ENCODE measurements around the gene STUM. TPM values are rescaled to one million over a fixed set of nuclear protein-coding genes. Genes with fewer than 3 reads are reported as not detected.

Gene STUM
- polyA plus RNA-seq, 1 experiment, result not detected

GRCh38 chr1:226654046-226654667, 105.6 kb downstream of the STUM start:
- no peak for TF ChIP-seq CTCF (IDR thresholded peaks at IDR 0.05; ENCODE audit: low read depth, low read length)
- ChIA-PET CTCF (interaction anchor here (1.0 to 1.3 kb wide), 3 partner anchors 20 to 174 kb away, joined by 3 to 8 read pairs (median 7); no protein-coding TSS in a partner anchor), POLR2A (interaction anchor here (0.6 to 2.0 kb wide), 4 partner anchors 8 to 704 kb away, joined by 4 to 10 read pairs (median 4); no protein-coding TSS in a partner anchor)
- H3K27ac ChIP-seq (ENCODE audit: low read depth, low read length), result peak overlapping the region; percentile 31
- no peaks in the 10 kb centered on the region for H3K27me3 ChIP-seq (ENCODE audit: control insufficient read depth, insufficient read depth, low read length)
- H3K9me3 ChIP-seq (ENCODE audit: control insufficient read depth, insufficient read depth, low read length), result no peaks in the 10 kb centered on the region; the same call in 1 of the 2 replicates
- H3K4me3 ChIP-seq (ENCODE audit: low read depth, low read length), result no peak overlapping the region
- DNase-seq (ENCODE audit: low read depth, low spot score), result no peak

- Histone ChIP-seq H3K27ac (ENCODE audit: low read depth, low read length) (peak overlapping the region; percentile 31), H3K4me3 (ENCODE audit: low read depth, low read length) (no peak overlapping the region), H3K27me3 (ENCODE audit: control insufficient read depth, insufficient read depth, low read length) (no peaks in the 10 kb centered on the region), H3K9me3 (ENCODE audit: control insufficient read depth, insufficient read depth, low read length) (no peaks in the 10 kb centered on the region; the same call in 1 of the 2 replicates)
- no peak for DNase-seq (ENCODE audit: low read depth, low spot score)
- POLR2A ChIA-PET, result interaction anchor here (0.6 to 2.0 kb wide), 3 partner anchors 8 to 703 kb away, joined by 4 to 10 read pairs (median 5); no protein-coding TSS in a partner anchor
- no peak for TF ChIP-seq CTCF (IDR thresholded peaks at IDR 0.05; ENCODE audit: low read depth, low read length)
- CTCF ChIA-PET, result interaction anchor here (1.0 to 1.1 kb wide), 2 partner anchors 20 to 28 kb away, joined by 3 to 8 read pairs; no protein-coding TSS in a partner anchor
These were observed 106.1 kb downstream of the STUM start for GRCh38 chr1:226654668-226655055.

- no peak for DNase-seq (ENCODE audit: low read depth, low spot score)
- Histone ChIP-seq H3K27me3 (ENCODE audit: control insufficient read depth, insufficient read depth, low read length) (no peaks in the 10 kb centered on the region), H3K9me3 (ENCODE audit: control insufficient read depth, insufficient read depth, low read length) (no peaks in the 10 kb centered on the region; the same call in 1 of the 2 replicates), H3K27ac (ENCODE audit: low read depth, low read length) (no peak overlapping the region), H3K4me3 (ENCODE audit: low read depth, low read length) (no peak overlapping the region)
- ChIA-PET POLR2A (no interaction called here), CTCF (no interaction called here)
- no peak for TF ChIP-seq CTCF (IDR thresholded peaks at IDR 0.05; ENCODE audit: low read depth, low read length)
These were observed 106.9 kb downstream of the STUM start for GRCh38 chr1:226655251-226656163.

- H3K27me3 ChIP-seq (ENCODE audit: control insufficient read depth, insufficient read depth, low read length), result no peaks in the 10 kb centered on the region
- DNase-seq (ENCODE audit: low read depth, low spot score), result no peak
- no peaks in the 10 kb centered on the region; the same call in 1 of the 2 replicates for H3K9me3 ChIP-seq (ENCODE audit: control insufficient read depth, insufficient read depth, low read length)
- ChIA-PET POLR2A (no interaction called here), CTCF (no interaction called here)
- H3K4me3 ChIP-seq (ENCODE audit: low read depth, low read length), result no peak overlapping the region
- no peak overlapping the region for H3K27ac ChIP-seq (ENCODE audit: low read depth, low read length)
- no peak for TF ChIP-seq CTCF (IDR thresholded peaks at IDR 0.05; ENCODE audit: low read depth, low read length)
These were observed 107.6 kb downstream of the STUM start for GRCh38 chr1:226656201-226656600.

All from AG04450 (cell line).